Stimulated activated CD8-positive, alpha-beta memory T cell treated with anti-CD3 and anti-CD28 coated beads, Interleukin-15, amount 100 ng/mL, for 1 hour (primary cell): ENCODE data around the gene USP5.

ENCODE experiments used
- DNase-seq: peaks from one replicate; pipeline ENCODE4 v3.0.0-alpha.2; 2020; ENCODE audit warnings: low read depth

The USP5 gene

GRCh38 chr12:6826125-6826733, 25.7 kb upstream of the USP5 start:
- no peak for DNase-seq

- no peak for DNase-seq
Measured at GRCh38 chr12:6826734-6827436, 25.1 kb upstream of the USP5 start.

GRCh38 chr12:6827437-6827911, 24.5 kb upstream of the USP5 start:
- no peak for DNase-seq

- DNase-seq = no peak
Measured at GRCh38 chr12:6827982-6828780, 23.8 kb upstream of the USP5 start, which contains the start of gene P3H3. P3H3 (plus strand) TSS chr12:6828407; CDS start chr12:6828441, 34 bp downstream.

GRCh38 chr12:6828781-6829535, 23.0 kb upstream of the USP5 start:
- DNase-seq = no peak

- DNase-seq = no peak
Measured at GRCh38 chr12:6829536-6830220, 22.3 kb upstream of the USP5 start.

GRCh38 chr12:6830286-6830890, 21.6 kb upstream of the USP5 start:
- DNase-seq = no peak

- no peak for DNase-seq
Measured at GRCh38 chr12:6830999-6831398, 21.0 kb upstream of the USP5 start.

- DNase-seq = no peak
Measured at GRCh38 chr12:6831450-6831995, 20.4 kb upstream of the USP5 start.

GRCh38 chr12:6832125-6832524, 19.8 kb upstream of the USP5 start:
- DNase-seq = no peak

- no peak for DNase-seq
Measured at GRCh38 chr12:6833189-6833890, 18.6 kb upstream of the USP5 start.

- DNase-seq = no peak
Measured at GRCh38 chr12:6834254-6834653, 17.7 kb upstream of the USP5 start.

GRCh38 chr12:6834873-6835272, 17.1 kb upstream of the USP5 start:
- DNase-seq = no peak

GRCh38 chr12:6836851-6837250, 15.1 kb upstream of the USP5 start:
- no peak for DNase-seq

GRCh38 chr12:6837370-6838060, 14.4 kb upstream of the USP5 start:
- no peak for DNase-seq

- DNase-seq = no peak
Measured at GRCh38 chr12:6838854-6839253, 13.1 kb upstream of the USP5 start.

GRCh38 chr12:6839482-6840201, 12.3 kb upstream of the USP5 start:
- DNase-seq = no peak

GRCh38 chr12:6840330-6840729, 11.6 kb upstream of the USP5 start:
- no peak for DNase-seq
